CD14-positive monocyte (primary cell): Measurements from ENCODE around the gene FIGNL2. TPM values are rescaled to one million over a fixed set of nuclear protein-coding genes. Genes with fewer than 3 reads are reported as not detected.

Experiments used
- DNase-seq, 3 donors: peaks; one replicate each; pipeline ENCODE4 v3.0.0-alpha.2; 2011 to 2022
- H2AFZ ChIP-seq: 2 replicates; pipeline ENCODE4 v1.6.0; 2012; ENCODE audit warnings: mild to moderate bottlenecking, low read depth, low read length, inconsistent platforms; ENCODE audit not compliant: insufficient read depth, poor library complexity, severe bottlenecking
- H3K27ac ChIP-seq, 2 donors: 1 replicate in 1 of 2; 2 replicates in 1 of 2; pipeline ENCODE4 v1.5.1; 2012 to 2013; ENCODE audit warnings: low read length in 2 of 2, control low read depth in 1 of 2, inconsistent platforms in 1 of 2, low read depth in 1 of 2, mild to moderate bottlenecking in 1 of 2
- H3K27me3 ChIP-seq, 2 donors: one replicate each; pipeline versions ENCODE4 v1.6.0 to v1.6.1; 2011 to 2013; ENCODE audit warnings: low read length in 2 of 2; ENCODE audit not compliant: control insufficient read depth in 2 of 2, insufficient read depth in 2 of 2
- H3K36me3 ChIP-seq, 2 donors: replicated peaks in 1 of 2; 1 replicate in 1 of 2; 2 replicates in 1 of 2; pipeline versions ENCODE4 v1.5.1 to v1.6.1; 2012 to 2013; ENCODE audit warnings: low read length in 2 of 2, control low read depth in 1 of 2, inconsistent platforms in 1 of 2, mild to moderate bottlenecking in 1 of 2; ENCODE audit not compliant: insufficient read depth in 2 of 2, control insufficient read depth in 1 of 2
- H3K4me1 ChIP-seq, 2 donors: 1 replicate in 1 of 2; 2 replicates in 1 of 2; pipeline versions ENCODE4 v1.5.1 to v1.6.1; 2012 to 2013; ENCODE audit warnings: low read length in 2 of 2, control low read depth in 1 of 2, inconsistent platforms in 1 of 2, mild to moderate bottlenecking in 1 of 2, moderate library complexity in 1 of 2; ENCODE audit not compliant: insufficient read depth in 2 of 2, control insufficient read depth in 1 of 2
- H3K4me2 ChIP-seq: replicated peaks from 2 replicates; pipeline ENCODE3; 2012; ENCODE audit warnings: low read length, moderate library complexity, mild to moderate bottlenecking; ENCODE audit not compliant: poor library complexity, severe bottlenecking; ENCODE audit errors: extremely low read depth
- H3K4me3 ChIP-seq, 3 experiments: fragments of 200-600 bp in 1 of 3; sonication (generic) in 1 of 3; replicated peaks in 1 of 3; 1 replicate in 2 of 3; 2 replicates in 1 of 3; pipeline ENCODE4 v1.5.1; 2011 to 2013; ENCODE audit warnings: low read length in 3 of 3, mild to moderate bottlenecking in 3 of 3, control low read depth in 2 of 3, low read depth in 2 of 3, inconsistent platforms in 1 of 3, moderate library complexity in 1 of 3
- H3K79me2 ChIP-seq: 2 replicates; pipeline ENCODE4 v1.6.0; 2012; ENCODE audit warnings: mild to moderate bottlenecking, control low read depth, inconsistent platforms, low read length, moderate library complexity; ENCODE audit not compliant: insufficient read depth
- H3K9ac ChIP-seq: 2 replicates; pipeline ENCODE4 v1.6.0; 2017; ENCODE audit warnings: low read length, mild to moderate bottlenecking; ENCODE audit not compliant: insufficient read depth, poor library complexity, severe bottlenecking
- H3K9me3 ChIP-seq, 2 donors: replicated peaks in 1 of 2; 1 replicate in 1 of 2; 2 replicates in 1 of 2; pipeline versions ENCODE4 v1.5.1 to v1.6.1; 2012 to 2013; ENCODE audit warnings: low read length in 2 of 2, control low read depth in 1 of 2; ENCODE audit not compliant: control insufficient read depth in 1 of 2, insufficient read depth in 1 of 2
- H4K20me1 ChIP-seq: 2 replicates; pipeline ENCODE4 v1.6.0; 2012; ENCODE audit warnings: mild to moderate bottlenecking, low read length, control low read depth, moderate library complexity; ENCODE audit not compliant: insufficient read depth
- H3K27ac Mint-ChIP-seq, 7 donors: one replicate each; pipeline ENCODE4 v1.8.0; 2020; ENCODE audit warnings: mild to moderate bottlenecking in 7 of 7, mixed read lengths in 7 of 7, moderate library complexity in 6 of 7, inconsistent platforms in 2 of 7
- H3K27me3 Mint-ChIP-seq, 3 donors: one replicate each; pipeline ENCODE4 v1.8.0; 2021 to 2022; ENCODE audit warnings: low read depth in 3 of 3, mild to moderate bottlenecking in 3 of 3, mixed read lengths in 3 of 3, moderate library complexity in 3 of 3, inconsistent platforms in 1 of 3
- H3K36me3 Mint-ChIP-seq, 2 donors: one replicate each; pipeline ENCODE4 v1.8.0; 2020; ENCODE audit warnings: mixed read lengths in 2 of 2, inconsistent platforms in 1 of 2, mild to moderate bottlenecking in 1 of 2
- H3K4me1 Mint-ChIP-seq: one replicate; pipeline ENCODE4 v1.8.0; 2020; ENCODE audit warnings: mild to moderate bottlenecking, mixed read lengths
- H3K4me3 Mint-ChIP-seq, 2 donors: one replicate each; pipeline ENCODE4 v1.8.0; 2020; ENCODE audit warnings: mild to moderate bottlenecking in 2 of 2, mixed read lengths in 2 of 2, moderate library complexity in 1 of 2
- H3K9me3 Mint-ChIP-seq, 7 donors: one replicate each; pipeline ENCODE4 v1.8.0; 2020 to 2022; ENCODE audit warnings: mixed read lengths in 7 of 7, mild to moderate bottlenecking in 6 of 7, moderate library complexity in 6 of 7, inconsistent platforms in 2 of 7
- WGBS: methylation state at CpG from one replicate; pipeline ENCODE4 v1.1.5; 2013; ENCODE audit warnings: missing lambda C conversion rate; ENCODE audit not compliant: insufficient coverage; 5-methylcytosine and 5-hydroxymethylcytosine counted together
- intact Hi-C, 2 donors: fragments of 100-400 bp; cut with micrococcal nuclease; formaldehyde crosslinking; loops; one replicate each; pipeline versions ENCODE4 v1.15.0 to v1.15.1; 2023
- polyA plus RNA-seq, 3 donors: library from polyadenylated mRNA; depleted of rRNA in 1 of 3; unstranded in 2 of 3; stranded (reverse) in 1 of 3; fragments of 300-500 nt in 2 of 3; fragments of >200 nt in 1 of 3; fragmentation: Illumina TruSeq in 2 of 3; gene quantifications; 1 replicate in 2 of 3; 2 replicates in 1 of 3; pipeline ENCODE4 v1.2.3, GENCODE V29; 2012 to 2021
- TF ChIP-seq, protein P1 (sequence below): fragments of 200-600 bp; IDR thresholded peaks from one replicate; pipeline ENCODE4 v1.8.0; 2022; ENCODE audit warnings: antibody characterized with exemption, mild to moderate bottlenecking

Gene FIGNL2
- polyA plus RNA-seq, 3 donors: 0.06 to 0.52 TPM; not detected in 1

DNA sequence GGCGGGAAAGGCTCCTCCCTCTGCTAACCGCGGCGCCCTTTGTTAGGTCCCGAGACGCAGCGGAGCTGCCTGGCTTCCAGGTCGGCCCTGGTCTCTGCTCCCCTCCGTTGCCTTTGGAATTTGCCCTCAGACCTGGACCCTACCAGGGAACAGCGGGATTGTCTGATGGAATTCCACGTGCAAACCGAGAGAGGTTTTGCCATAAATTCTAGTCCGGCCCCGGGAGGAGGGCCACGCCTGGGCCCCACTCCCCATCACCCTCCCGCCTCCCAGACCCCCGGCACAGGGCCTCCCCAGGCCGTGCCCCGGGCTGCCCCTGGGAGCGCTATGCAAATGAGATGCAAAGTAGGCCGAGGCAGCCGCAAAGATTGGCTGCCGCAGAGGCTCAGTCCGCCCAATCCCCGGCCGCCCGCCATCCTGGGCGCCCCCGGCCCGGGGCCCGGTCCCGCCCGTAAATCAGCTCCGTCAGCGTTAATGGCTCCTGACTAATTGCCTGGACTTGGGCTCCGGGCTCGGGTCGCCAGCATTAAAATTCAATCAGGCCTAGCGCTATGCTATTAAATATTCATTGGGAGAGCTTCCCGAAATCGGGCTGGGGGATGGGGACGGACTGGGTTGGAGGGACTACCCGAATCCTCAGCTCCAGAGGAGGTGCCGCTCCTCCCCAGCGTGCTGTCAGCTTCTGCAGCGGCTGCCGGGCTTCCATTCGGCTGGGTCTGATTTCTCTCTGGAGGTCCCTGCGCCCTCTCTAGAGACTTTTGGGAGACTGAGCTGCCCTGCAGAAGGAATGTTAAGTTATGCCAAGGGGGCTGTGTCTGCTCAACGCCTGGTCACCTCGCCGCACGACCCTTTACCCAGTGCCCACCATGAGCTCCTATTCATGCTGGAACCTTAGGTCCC is 15.7 kb upstream of the FIGNL2 start:
- Histone ChIP-seq H3K9me3 (no peaks in the 10 kb centered on the region), H3K9ac (peak overlapping the region; percentile 49), H3K4me1 (peaks cover 31 to 45% of the 10 kb centered on the region in 2 donors), H3K4me3 (peak overlapping the region; percentile 41 to 75 (median 46)), H3K79me2 (no peaks in the 10 kb centered on the region), H3K27ac (no peak overlapping the region), H2AFZ (peak overlapping the region; percentile 83), H3K27me3 (peaks cover 3 to 48% of the 10 kb centered on the region in 2 donors), H3K4me2 (peak overlapping the region; percentile 79), H3K36me3 (no peaks in the 10 kb centered on the region), H4K20me1 (no peaks in the 10 kb centered on the region)
- Mint-ChIP-seq H3K27me3 (peaks cover 51 to 60% (median 56%) of the 10 kb centered on the region in 3 donors), H3K9me3 (peaks cover 0 to 9% (median 2%) of the 10 kb centered on the region in 7 donors), H3K36me3 (peaks cover 19 to 22% of the 10 kb centered on the region in 2 donors), H3K4me1 (peaks cover 35% of the 10 kb centered on the region), H3K4me3 (peak overlapping the region; percentile 70 to 87), H3K27ac (peak overlapping the region in 1 of 7 donors; percentile 18)
- 11% methylated on average over 49 of the region's 53 CpGs for WGBS
- intact Hi-C loops: no loop called here
- DNase-seq: peak in 2 of 3 donors; percentile 51 to 65
- TF ChIP-seq, protein P1, sequence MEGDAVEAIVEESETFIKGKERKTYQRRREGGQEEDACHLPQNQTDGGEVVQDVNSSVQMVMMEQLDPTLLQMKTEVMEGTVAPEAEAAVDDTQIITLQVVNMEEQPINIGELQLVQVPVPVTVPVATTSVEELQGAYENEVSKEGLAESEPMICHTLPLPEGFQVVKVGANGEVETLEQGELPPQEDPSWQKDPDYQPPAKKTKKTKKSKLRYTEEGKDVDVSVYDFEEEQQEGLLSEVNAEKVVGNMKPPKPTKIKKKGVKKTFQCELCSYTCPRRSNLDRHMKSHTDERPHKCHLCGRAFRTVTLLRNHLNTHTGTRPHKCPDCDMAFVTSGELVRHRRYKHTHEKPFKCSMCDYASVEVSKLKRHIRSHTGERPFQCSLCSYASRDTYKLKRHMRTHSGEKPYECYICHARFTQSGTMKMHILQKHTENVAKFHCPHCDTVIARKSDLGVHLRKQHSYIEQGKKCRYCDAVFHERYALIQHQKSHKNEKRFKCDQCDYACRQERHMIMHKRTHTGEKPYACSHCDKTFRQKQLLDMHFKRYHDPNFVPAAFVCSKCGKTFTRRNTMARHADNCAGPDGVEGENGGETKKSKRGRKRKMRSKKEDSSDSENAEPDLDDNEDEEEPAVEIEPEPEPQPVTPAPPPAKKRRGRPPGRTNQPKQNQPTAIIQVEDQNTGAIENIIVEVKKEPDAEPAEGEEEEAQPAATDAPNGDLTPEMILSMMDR: no peak

DNA sequence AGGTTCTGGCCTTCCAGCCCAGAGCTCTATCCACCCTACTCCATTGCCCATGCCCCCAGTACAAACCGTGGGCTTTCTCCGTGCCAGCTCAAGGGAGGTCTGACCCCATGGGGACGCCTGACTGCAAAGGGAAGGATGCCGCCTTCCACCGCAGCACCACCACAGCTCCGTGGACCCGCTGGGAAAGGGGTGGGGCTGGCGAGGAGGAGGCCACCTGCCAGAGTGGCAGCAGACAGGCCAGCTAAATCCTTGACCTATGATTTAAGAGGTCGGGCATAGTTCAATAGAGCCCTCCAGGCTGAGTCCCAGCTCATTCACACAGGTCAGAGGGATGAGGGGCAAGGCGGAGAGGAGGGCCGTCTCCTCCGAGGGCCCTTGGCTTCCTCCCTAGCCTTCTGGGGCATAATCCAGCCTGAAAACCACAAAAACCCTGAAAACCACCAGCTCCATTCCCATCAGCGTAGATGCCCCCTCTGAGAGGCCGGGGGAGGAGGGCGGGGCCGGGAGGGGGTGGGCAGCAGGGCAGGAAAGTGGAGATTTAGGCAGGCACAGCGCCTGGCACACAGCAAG is 14.9 kb upstream of the FIGNL2 start:
- Histone ChIP-seq H3K9ac (peak overlapping the region; percentile 49), H4K20me1 (no peaks in the 10 kb centered on the region), H3K4me3 (peak overlapping the region; percentile 41 to 75 (median 46)), H3K27me3 (peaks cover 3 to 40% of the 10 kb centered on the region in 2 donors), H3K27ac (no peak overlapping the region), H2AFZ (peak overlapping the region; percentile 83), H3K79me2 (no peaks in the 10 kb centered on the region), H3K9me3 (no peaks in the 10 kb centered on the region), H3K4me2 (peak overlapping the region; percentile 79), H3K4me1 (peaks cover 24 to 38% of the 10 kb centered on the region in 2 donors), H3K36me3 (no peaks in the 10 kb centered on the region)
- peaks cover 29% of the 10 kb centered on the region for H3K4me1 Mint-ChIP-seq
- H3K27ac Mint-ChIP-seq: peak overlapping the region in 1 of 7 donors; percentile 41
- TF ChIP-seq, protein P1: no peak
- no peak for DNase-seq
- WGBS: 0% methylated on average over 10 of the region's 17 CpGs
- peaks cover 14 to 17% of the 10 kb centered on the region in 2 donors for H3K36me3 Mint-ChIP-seq
- peaks cover 0 to 9% (median 2%) of the 10 kb centered on the region in 7 donors for H3K9me3 Mint-ChIP-seq
- intact Hi-C loops: no loop called here
- H3K27me3 Mint-ChIP-seq: peaks cover 52 to 53% (median 53%) of the 10 kb centered on the region in 3 donors
- H3K4me3 Mint-ChIP-seq: peak overlapping the region; percentile 70 to 87
